Keratinocyte (primary cell): Measurements from ENCODE around the gene C15orf39. TPM values are rescaled to one million over a fixed set of nuclear protein-coding genes. Genes with fewer than 3 reads are reported as not detected.
A peak's percentile ranks its signal among the peaks of the same experiment; 100 is the strongest.

Experiments used
- DNase-seq: peaks from one replicate; pipeline ENCODE4 v3.0.0-alpha.2; 2011; ENCODE audit warnings: low read depth, missing footprints, low spot score
- FAIRE-seq: peaks from 2 replicates; lab custom pipeline; 2011; peaks lifted over from hg19 to GRCh38; lab: Jason Lieb, UNC
- H2AFZ ChIP-seq: 2 replicates; pipeline ENCODE4 v1.6.0; 2012; ENCODE audit warnings: low read length, control low read depth, inconsistent platforms; ENCODE audit not compliant: control insufficient read depth
- H3K27ac ChIP-seq: 2 replicates; pipeline ENCODE4 v1.5.1; 2011; ENCODE audit warnings: low read length; ENCODE audit not compliant: control insufficient read depth, insufficient read depth
- H3K27me3 ChIP-seq: 3 replicates; pipeline ENCODE4 v1.6.0; 2011; ENCODE audit warnings: low read length; ENCODE audit not compliant: control insufficient read depth, insufficient read depth; ENCODE audit errors: extremely low read depth
- H3K36me3 ChIP-seq, 2 experiments: 2 replicates in 1 of 2; 3 replicates in 1 of 2; pipeline ENCODE4 v1.5.1; 2011; ENCODE audit warnings: low read length in 2 of 2, mild to moderate bottlenecking in 1 of 2; ENCODE audit not compliant: control insufficient read depth in 2 of 2, insufficient read depth in 2 of 2; ENCODE audit errors: extremely low read depth in 1 of 2
- H3K4me1 ChIP-seq: 3 replicates; pipeline ENCODE4 v1.5.1; 2011; ENCODE audit warnings: low read length; ENCODE audit not compliant: control insufficient read depth, insufficient read depth; ENCODE audit errors: extremely low read depth
- H3K4me2 ChIP-seq: 3 replicates; pipeline ENCODE4 v1.6.0; 2011; ENCODE audit warnings: low read depth, low read length; ENCODE audit not compliant: control insufficient read depth, insufficient read depth; ENCODE audit errors: extremely low read depth
- H3K4me3 ChIP-seq, 3 experiments: fragments of 200-600 bp in 1 of 3; sonication (generic) in 1 of 3; 2 replicates in 2 of 3; 3 replicates in 1 of 3; pipeline ENCODE4 v1.5.1; 2011 to 2016; ENCODE audit warnings: low read length in 3 of 3, mild to moderate bottlenecking in 3 of 3, control low read depth in 2 of 3, inconsistent platforms in 1 of 3, low read depth in 1 of 3, mixed read lengths in 1 of 3, mixed run types in 1 of 3, moderate library complexity in 1 of 3; ENCODE audit not compliant: control insufficient read depth in 2 of 3, insufficient read depth in 2 of 3; ENCODE audit errors: extremely low read depth in 1 of 3
- H3K79me2 ChIP-seq: 2 replicates; pipeline ENCODE4 v1.6.0; 2012; ENCODE audit warnings: low read length; ENCODE audit not compliant: control insufficient read depth, insufficient read depth
- H3K9ac ChIP-seq: 3 replicates; pipeline ENCODE4 v1.6.0; 2011; ENCODE audit warnings: low read length; ENCODE audit not compliant: control insufficient read depth, insufficient read depth; ENCODE audit errors: extremely low read depth
- H3K9me1 ChIP-seq: 3 replicates; pipeline ENCODE4 v1.6.0; 2011; ENCODE audit warnings: low read length; ENCODE audit not compliant: control insufficient read depth, insufficient read depth; ENCODE audit errors: extremely low read depth
- H3K9me3 ChIP-seq: 2 replicates; pipeline ENCODE4 v1.5.1; 2012; ENCODE audit warnings: low read depth, low read length; ENCODE audit not compliant: control insufficient read depth
- H4K20me1 ChIP-seq: 3 replicates; pipeline ENCODE4 v1.6.0; 2011; ENCODE audit warnings: low read length; ENCODE audit not compliant: control insufficient read depth, insufficient read depth; ENCODE audit errors: extremely low read depth
- CTCF ChIP-seq, 3 experiments: IDR thresholded peaks in 1 of 3; conservative IDR thresholded peaks in 1 of 3; optimal IDR thresholded peaks in 1 of 3; 2 replicates in 2 of 3; 3 replicates in 1 of 3; pipeline versions ENCODE3 to v1.5.1; 2011; ENCODE audit warnings: low read length in 3 of 3, mild to moderate bottlenecking in 3 of 3, moderate library complexity in 2 of 3, control low read depth in 1 of 3, inconsistent platforms in 1 of 3; ENCODE audit not compliant: insufficient read depth in 2 of 3; ENCODE audit errors: extremely low read depth in 1 of 3
- EZH2 ChIP-seq: IDR thresholded peaks from one replicate; pipeline ENCODE4 v1.6.1; 2012; ENCODE audit warnings: inconsistent platforms, mild to moderate bottlenecking, low read length, moderate library complexity
- dilution Hi-C: fragments of 300-500 bp; cut with MboI; formaldehyde crosslinking; loops from one replicate; pipeline ENCODE4 v1.7.0; 2020; ENCODE audit warnings: low sequenced_read_pairs; ENCODE audit not compliant: extremely low pct_ligation_motif_present
- polyA plus RNA-seq, 5 experiments: library from polyadenylated mRNA; depleted of rRNA in 3 of 5; stranded (reverse) in 3 of 5; stranded (forward) in 1 of 5; unstranded in 1 of 5; fragments of >200 nt; gene quantifications; 1 replicate in 1 of 5; 2 replicates in 3 of 5; 3 replicates in 1 of 5; pipeline versions ENCODE4 v1.2.1 to v1.2.3, GENCODE V29; 2011 to 2012; ENCODE audit warnings: missing spikeins in 2 of 5, low read depth in 1 of 5, low replicate concordance in 1 of 5

C15orf39 gene
- polyA plus RNA-seq, 1 donor (not counting 4 experiments of a cell fraction or from before 2014, with no cell fraction given) = 1.8 TPM

GRCh38 chr15:75176396-75176761, 25.3 kb upstream of the C15orf39 start:
- no peak overlapping the region for H3K9ac ChIP-seq
- TF ChIP-seq CTCF (optimal IDR thresholded peaks at IDR 0.05 in 1 of 3, IDR thresholded peaks at IDR 0.05 in 1 of 3, conservative IDR thresholded peaks at IDR 0.05 in 1 of 3; ENCODE audit: extremely low read depth in 1 of 3, insufficient read depth in 2 of 3, low read length in 3 of 3) (no peak), EZH2 (no peak)
- FAIRE-seq (peak; percentile 17), DNase-seq (no peak)
- H3K9me3 ChIP-seq = no peaks in the 10 kb centered on the region
- H2AFZ ChIP-seq = no peak overlapping the region
- no peak overlapping the region for H3K4me2 ChIP-seq
- dilution Hi-C loops = no loop called here
- peaks cover 35% of the 10 kb centered on the region for H3K4me1 ChIP-seq
- no peak overlapping the region for H3K27ac ChIP-seq
- peaks cover 16% of the 10 kb centered on the region for H3K27me3 ChIP-seq
- no peaks in the 10 kb centered on the region for H3K9me1 ChIP-seq
- H3K36me3 ChIP-seq = no peaks in the 10 kb centered on the region
- H4K20me1 ChIP-seq = no peaks in the 10 kb centered on the region
- H3K79me2 ChIP-seq = no peaks in the 10 kb centered on the region
- H3K4me3 ChIP-seq = no peak overlapping the region

- Histone ChIP-seq H3K4me2 (no peak overlapping the region), H3K27me3 (peaks cover 16% of the 10 kb centered on the region), H3K9me1 (no peaks in the 10 kb centered on the region), H3K9ac (no peak overlapping the region), H3K79me2 (no peaks in the 10 kb centered on the region), H4K20me1 (no peaks in the 10 kb centered on the region), H2AFZ (no peak overlapping the region), H3K4me3 (no peak overlapping the region), H3K9me3 (no peaks in the 10 kb centered on the region), H3K27ac (no peak overlapping the region), H3K4me1 (peaks cover 28% of the 10 kb centered on the region), H3K36me3 (no peaks in the 10 kb centered on the region)
- DNase-seq = no peak
- no peak for FAIRE-seq
- dilution Hi-C loops = no loop called here
- TF ChIP-seq EZH2 (no peak), CTCF (optimal IDR thresholded peaks at IDR 0.05 in 1 of 3, IDR thresholded peaks at IDR 0.05 in 1 of 3, conservative IDR thresholded peaks at IDR 0.05 in 1 of 3; ENCODE audit: extremely low read depth in 1 of 3, insufficient read depth in 2 of 3, low read length in 3 of 3) (no peak)
These were observed 24.2 kb upstream of the C15orf39 start for GRCh38 chr15:75177360-75178071.
